Suppressor macrophage treated with lipopolysaccharide for 1 hour (primary cell): ENCODE results near the gene LBR.

Source experiments
- DNase-seq, 3 donors: peaks; one replicate each; pipeline ENCODE4 v3.0.0-alpha.2; 2020 to 2022

LBR gene

DNA sequence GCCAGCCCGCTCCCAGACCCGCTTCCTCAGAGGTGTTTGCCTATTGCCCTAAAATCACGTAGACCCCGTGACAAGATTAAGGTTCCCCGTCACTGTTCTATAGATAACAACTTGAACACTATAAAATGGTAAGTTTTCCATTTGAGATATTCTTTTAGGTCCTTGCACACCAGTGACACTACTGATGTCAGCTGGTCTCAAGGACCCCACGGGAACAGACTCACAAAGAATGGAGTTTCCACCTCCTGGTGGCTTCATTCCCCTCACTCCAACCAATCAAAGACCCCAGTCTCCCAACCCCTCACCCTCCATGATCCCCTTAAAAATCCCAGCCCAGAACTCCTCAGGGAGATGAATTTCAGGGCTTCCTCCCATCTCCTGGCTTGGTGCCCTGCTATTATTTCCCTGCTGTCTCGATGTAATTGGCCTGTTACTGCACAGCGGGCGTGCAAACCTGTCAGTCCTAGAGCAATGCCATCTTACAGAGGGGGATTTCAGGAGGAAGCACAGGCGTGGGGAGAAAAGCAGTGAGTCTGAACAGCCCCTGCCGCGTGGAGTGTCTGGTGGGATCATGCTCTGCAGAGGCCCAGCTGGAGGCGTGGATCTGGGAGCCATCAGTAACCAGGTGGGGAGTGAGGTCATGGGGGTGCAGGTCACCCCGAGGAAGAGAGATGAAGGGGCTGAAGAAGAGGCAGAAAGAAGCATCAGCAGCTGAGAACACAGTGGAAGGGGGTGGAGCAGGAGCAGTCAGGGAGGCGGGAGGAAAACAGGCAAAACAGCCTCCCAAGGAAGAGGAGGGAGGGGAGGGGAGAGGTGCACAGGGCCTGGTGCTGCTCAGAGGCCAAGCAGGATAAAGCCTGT, 35.1 kb upstream of the LBR start:
- no peak for DNase-seq

DNA sequence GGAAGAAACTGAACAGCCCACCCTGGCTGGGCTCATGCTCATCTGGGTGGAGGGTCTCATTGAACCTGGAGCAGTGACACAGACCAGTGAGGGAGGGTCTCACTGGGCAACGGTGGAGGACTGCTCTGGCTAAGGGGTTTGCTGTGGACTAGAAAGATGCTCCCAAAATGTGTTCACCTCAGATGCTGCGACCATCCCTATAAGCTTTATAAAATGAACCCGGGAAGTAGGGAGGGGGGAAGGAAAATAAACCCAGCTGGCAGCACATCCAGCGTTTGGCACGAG, 34.5 kb upstream of the LBR start:
- DNase-seq = no peak

DNA sequence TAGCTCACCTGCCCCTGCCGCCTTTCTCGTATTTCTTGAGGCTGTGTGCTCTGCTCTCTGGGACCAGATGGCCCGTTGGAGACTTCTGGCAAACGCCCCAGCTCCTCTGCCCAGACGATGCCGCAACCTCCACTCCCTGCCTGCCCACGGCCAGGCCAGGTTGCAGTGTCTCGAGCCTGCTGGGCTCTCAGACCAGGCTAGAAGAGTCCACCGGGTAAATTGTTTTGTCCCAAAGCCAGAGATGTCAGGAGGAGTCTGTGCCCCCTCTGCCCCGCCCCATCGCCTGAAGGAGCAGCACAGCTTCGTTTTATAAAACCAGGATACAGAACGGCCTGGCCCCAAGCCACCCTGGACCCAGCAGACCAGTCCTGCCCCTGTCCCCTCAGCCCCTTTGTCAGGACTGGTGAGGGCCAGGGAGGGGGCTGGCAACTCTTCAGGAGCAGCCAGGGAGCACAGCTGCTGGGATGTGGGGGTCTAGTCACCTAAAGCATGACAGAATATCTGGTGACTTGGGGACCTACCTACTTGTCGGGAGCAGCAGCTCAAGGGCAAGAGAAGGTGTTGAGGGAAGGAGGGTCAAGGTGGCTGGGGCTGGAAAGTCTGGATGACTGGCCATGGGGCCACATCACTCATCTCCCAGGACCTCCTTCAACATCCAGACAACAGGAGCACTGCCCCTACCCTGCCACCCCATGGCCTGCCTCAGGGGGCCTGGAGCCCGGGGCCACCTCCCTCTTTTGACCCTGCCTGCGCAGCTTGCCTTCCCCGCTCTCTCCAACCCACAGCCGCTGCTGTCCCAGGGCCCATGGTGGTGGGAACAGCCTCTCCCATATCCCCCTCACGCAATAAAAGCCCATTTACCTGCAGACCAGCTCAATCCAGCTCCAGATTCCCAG, 33.9 kb upstream of the LBR start:
- no peak for DNase-seq

DNA sequence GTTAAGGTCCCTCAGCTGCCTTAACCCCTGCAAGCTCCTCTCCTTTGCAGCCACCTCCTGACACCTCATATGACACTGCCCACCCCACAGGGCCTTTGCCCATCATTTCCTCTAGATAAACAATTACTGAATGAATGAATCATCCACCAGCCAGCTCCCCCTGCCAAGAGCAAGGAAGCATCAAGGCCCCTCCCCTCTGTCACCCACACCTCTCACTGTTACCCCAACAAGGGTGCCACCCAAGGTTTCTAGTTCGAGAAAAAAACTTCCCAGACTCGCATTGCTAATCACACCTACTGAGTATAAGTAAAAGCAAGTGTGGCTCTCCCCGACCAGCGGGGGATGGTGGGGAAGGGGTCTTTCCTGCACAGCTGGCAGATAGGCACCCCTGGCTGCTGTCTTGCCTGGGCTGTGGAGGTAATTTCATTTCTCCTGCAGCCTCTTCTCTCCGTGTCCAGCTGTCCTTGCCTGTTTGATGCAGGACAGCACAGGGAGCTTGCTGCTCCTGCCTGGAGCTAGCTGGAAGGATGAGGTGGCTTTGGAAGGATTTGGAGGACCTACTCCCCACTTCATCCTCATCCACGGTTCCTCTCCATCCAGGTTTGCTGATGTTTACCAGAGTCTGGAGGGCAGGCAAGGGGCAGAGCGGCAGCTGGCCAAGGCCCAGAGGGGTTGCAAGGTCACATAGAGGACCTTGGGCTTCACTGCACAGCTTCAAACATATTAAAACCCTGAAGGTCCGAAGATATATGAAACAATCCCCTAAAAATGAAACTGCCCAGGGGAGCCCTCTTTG, 33.1 kb upstream of the LBR start:
- DNase-seq = peak; percentile 54 to 63 (median 61)

DNA sequence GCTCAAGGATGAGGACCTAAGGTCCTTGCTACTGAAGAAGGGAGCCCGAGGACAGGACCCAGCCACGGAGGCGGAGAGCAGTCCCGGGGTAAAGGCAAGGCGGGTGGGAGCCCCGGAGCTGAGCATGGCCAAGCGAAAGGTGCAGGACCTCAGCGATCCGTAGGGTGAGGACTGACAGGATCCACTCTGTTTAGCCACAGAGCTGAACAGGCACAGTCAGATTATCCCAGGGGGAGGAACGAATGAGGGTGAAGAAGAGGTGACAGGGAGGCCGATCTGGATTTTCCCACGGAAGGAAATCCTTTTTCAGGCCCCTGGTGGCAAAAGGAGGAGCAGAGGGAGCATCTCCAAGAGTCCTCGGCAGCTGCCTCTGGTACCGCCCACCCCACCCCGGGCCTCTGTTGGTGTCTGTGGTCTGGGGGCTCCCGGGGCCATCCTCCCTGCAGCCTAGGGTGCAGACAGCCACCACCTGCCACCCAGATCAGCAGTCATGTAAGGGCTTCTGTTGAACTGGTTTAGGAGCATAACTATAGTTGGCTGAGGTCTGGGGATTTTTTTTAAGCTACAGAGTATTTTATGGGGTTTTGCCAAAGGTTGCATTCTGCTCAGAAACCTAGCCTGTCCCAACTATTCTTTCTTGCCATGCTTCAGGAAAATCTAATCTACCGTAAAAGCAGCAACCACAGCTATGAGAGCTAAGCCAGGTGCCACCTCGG, 32.3 kb upstream of the LBR start:
- DNase-seq = no peak

DNA sequence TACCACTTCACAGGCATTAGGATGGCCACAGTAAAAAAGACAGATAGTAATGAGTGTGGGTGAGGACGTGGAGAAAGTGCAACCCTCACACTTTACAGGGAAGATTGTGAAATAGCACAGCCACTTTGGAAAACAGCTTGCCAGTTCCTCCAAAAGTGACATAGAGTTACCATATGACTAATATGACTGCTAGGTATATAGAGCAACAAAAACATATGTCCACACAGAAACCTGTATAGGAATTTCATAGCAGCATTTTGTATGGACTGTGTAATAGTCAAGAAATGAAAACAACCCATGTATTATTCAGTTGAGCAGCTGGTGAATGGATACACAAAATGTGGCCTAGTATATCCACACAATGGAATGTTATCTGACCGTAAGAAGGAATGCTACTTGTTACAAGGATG, 30.4 kb upstream of the LBR start:
- peak; percentile 60 to 79 (median 79) for DNase-seq

DNA sequence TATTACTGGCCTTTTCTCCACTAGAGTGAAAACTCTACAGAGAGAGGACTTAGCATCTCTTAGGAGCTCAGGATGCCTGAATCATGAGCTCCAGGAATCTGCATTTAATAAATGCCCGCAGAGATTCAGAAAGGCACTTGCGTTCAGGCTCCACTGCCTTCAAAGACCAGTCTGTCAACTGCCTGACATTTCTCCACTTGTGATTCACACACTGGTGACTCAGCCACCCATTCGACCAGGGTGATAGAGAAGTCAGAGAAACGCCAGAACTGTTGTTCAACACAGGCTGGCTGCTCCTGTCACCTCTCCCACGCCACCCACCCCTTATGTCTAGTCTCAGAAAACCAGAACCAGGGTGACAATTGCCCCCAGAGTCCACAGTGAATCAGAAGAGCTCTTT, 26.9 kb upstream of the LBR start:
- DNase-seq = peak; percentile 96 to 98 (median 97)

DNA sequence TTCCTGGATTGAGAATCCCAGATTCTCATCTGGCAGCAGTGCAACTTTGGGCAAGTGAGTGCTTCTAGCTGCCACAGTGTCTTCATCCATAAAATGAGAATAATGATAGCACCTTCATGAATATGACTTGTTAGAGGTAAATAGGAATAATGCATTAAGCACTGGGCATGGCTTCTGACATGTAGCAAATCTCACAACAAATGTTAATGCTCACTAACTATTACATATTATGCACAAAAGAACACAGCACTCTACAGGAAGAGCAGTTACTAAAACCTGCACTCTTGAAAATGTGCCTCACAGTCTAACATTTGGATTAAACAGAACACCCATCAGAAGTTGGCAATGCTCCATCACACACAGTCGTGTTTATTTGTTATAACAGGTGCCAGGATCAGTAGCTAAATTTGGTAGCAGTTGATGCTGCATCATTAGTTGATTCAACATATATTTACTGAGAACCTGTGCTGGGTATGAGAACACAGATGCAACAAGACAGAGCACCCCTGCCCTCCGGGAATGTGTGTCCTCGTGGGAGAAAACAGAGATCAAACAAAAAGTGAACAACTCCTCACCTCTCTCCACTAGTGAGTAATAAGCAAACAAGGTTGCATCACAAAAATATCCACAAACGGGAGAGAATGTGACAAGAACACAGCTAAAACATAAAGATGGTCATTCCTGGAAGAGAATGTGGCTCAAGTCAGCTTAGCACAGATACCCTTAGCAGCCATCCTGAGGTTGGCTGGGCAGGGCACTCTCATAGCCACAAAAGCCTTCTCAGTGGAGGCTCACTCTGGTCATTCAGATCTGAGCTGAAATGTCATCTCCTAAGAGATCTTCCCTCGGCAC, 26.2 kb upstream of the LBR start:
- no peak for DNase-seq

DNA sequence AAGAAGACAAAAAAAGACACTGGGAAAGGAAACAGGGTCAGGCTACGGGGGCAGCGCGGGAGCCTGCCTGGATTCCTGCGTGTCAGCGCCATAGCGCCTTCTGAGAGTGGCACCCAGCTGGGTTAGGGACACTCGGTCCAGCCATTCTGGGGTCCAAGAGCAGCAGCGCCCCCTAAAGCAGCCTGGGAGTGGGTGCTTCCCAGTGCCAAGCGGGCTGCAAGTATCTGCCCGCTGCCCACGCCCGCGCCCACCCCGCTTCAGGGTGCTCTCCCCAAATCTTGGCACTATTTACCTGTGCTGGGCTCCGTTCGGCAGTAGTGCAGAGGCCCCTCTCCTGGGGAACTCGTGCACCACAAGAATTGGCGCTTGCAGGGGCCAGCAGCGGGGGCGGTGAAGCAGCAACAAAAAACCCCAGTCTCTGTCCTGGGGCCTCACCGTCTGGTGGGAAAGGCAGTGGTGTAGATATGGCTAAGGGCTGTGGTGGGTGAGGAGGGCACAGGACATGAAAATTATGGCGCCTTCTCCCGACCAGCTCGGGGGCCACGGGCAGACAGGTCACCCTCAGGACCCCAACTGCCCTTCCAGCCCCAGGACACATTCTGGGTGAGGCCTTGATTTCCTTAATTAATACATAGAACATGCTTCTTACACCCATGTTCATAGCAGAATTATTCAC, 24.1 kb upstream of the LBR start:
- DNase-seq = no peak

DNA sequence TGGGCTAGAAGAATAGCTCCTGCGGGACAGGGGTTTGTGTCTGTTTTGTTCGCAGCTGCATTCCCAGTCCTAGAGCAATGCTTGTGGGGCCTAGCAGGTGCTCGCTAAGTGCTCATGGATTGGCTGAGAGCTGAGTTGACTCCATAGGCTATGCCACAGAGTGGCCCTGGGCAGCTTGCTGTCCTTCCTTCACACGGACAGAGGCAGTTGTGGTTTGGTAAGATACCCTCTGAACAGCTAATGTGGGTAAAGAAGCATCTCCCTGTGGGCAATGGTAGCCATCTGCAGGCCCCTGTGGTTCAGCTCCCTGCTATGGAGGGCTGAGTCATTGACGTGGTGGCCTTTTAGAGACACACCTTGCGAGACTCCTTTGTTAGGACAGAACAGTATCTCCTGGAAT, 23.5 kb upstream of the LBR start:
- no peak for DNase-seq

DNA sequence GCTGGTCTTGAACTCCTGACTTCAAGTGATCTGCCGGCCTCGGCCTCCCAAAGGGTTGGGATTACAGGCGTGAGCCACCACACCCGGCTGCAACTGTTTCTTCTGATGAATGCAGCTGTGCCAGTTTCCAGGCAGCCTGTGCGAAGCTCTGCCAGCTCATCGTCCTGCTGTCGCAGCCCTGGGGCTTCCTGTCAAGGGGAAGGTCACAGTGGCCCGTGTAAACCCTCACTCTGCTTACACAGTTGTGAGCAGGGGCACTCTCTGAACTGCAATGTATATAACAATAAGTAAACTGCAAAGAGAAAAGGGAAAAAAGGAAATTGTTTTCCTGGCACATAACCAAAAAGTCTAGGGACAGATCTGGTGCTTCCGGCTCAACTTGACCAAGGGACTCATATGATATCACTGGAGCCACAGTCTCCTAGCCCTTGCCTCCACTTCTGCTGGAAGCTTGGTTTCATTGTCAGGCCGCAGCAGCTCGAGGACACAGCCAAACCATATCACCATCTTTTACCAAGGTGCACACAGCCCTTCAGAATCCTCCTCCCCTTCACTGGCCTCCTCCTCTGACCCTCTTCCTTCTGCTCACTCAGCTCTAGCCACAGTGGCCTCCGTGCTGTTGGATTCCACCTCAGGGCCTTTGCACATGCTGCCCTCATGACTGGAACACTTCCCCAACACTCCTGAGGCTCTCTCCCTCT, 22.8 kb upstream of the LBR start:
- DNase-seq = peak; percentile 75 to 80 (median 75)

DNA sequence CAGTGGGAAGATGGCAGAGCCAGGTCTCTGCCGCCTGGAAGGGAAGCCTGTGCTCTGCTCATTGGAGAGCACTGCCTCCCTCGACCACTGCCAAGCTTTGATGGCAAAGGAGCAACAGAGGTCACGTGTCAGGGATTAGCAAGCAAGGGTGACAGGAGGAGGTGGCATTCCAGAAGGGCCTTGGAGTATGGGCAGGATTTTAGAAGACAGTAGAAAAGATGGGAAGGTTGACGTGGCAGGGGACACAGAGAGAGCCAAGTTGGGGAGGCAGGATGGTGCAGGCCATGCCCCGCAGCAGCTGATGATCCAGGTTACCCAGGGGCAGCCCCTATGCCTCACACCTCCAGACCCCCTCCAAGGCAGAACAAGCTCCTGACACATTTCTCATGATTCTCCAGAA, 21.9 kb upstream of the LBR start:
- DNase-seq = no peak

DNA sequence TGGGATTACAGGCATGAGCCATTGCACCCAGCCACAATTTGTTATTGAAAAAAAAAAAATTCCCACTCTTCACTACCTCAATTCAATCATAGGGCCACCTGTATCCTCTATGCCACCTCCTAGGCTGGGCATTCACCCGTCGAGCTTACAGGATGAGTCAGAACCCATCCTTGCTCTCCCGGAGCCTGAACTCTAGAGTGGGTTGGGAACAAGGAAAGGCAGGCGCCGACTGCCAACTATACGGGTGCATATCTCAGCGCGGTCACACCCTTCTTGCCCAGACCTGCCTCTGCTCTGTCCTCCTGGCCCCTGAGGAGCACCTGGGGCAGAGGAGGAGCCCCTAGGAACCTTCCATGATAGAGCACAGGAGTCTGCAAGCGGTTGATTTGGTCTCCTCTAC, 21.4 kb upstream of the LBR start:
- DNase-seq = no peak

DNA sequence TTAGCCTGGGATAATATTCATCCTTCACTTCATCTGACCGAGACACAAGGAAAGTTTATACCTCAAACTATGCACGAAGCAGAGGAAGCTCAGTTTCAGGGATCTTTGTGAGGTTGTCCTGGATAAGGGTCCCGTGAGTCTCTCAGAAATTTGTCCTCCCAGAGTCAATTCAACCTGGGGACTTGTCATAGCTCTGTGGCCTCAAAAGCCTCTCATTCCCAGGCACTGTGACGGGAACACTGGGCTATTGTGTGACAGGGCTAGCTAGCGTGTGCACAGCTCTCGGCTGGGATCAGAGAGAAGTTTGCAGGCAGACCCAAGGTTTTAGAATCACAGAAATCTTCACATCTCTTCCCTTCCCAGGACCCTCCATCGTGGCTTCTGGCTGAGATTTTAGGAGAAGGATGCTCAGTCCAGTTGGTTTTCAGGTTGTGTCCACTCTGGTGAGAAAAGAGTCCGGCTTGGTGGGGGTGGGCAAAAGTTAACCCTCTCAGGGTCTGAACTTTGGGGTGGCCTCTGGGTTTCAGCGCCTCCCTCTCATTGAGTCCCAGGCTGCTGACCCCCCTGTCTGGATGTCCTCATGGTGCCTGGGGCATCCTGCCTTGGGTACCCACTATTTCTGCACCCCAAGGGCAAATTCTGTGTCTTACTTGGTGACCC, 20.4 kb upstream of the LBR start:
- DNase-seq = no peak

DNA sequence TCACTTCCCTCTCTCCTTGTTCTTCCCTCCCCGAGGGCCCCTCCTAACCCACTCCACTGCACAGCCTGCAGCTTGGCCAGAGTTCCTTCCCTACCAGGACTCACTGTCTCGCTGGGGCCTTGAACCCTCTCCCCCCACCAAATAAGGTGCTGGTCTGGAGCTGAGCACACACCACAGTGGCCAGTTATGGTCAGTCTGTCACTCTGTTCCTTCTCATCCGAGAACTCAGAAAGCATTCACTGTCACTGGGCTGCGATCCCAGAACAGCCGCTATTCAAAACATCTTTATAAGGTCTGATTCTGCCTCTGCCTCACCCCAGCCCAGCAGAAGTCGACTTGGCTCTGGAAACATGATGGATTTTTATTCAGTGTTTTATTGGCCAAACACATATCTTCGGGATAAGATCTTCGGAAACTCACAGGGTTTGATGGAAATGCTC, 19.8 kb upstream of the LBR start:
- DNase-seq = peak in 1 of 3 donors; percentile 38

DNA sequence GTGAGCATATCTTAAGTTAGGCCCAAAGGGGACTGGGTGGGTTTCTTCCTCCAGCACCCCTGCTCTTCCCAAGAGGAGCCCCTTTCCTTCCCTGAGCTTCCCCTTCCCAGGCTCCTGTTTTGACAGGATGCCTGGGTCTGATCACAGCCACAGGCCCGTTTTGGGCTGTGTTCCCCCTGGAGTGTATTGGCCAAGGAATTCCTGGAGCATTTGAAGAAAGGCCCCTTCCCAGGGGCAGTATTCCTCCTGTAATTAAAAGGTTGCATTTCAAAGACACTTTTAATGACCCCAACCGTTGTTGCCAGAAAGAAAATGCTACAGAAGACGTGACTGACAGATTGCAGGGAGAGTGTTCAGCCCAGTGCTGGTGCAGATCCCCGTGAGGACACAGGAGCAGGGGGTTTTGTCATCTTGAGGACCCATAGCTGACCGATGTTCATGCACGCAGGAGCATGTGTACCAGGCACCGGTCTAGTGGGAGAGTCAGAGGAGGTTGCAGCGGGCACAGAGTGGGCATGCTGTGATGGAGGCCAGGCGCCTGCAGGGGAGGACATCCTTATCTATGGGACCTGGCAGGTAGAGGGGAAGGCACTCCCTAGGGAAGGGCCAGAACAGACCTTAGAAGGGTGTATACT, 19.3 kb upstream of the LBR start:
- no peak for DNase-seq

DNA sequence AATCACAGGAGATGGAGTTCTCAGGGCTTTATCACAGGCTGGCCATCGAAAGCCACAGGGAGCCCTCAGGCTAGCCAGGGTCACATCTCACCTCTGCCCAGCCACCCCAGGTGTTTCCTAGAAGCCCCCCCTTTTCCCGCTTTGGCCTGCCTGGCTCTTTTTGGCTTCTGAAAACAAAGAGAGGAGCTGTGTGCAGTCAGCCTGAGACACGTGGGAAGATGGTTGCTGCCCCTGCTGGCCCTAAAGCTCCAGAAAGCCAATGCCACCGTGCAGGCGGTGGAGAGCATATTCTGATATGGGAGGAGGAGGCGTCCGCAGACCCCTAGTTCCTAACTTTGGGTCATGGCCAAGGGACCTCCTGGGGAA, 18.7 kb upstream of the LBR start:
- no peak for DNase-seq

DNA sequence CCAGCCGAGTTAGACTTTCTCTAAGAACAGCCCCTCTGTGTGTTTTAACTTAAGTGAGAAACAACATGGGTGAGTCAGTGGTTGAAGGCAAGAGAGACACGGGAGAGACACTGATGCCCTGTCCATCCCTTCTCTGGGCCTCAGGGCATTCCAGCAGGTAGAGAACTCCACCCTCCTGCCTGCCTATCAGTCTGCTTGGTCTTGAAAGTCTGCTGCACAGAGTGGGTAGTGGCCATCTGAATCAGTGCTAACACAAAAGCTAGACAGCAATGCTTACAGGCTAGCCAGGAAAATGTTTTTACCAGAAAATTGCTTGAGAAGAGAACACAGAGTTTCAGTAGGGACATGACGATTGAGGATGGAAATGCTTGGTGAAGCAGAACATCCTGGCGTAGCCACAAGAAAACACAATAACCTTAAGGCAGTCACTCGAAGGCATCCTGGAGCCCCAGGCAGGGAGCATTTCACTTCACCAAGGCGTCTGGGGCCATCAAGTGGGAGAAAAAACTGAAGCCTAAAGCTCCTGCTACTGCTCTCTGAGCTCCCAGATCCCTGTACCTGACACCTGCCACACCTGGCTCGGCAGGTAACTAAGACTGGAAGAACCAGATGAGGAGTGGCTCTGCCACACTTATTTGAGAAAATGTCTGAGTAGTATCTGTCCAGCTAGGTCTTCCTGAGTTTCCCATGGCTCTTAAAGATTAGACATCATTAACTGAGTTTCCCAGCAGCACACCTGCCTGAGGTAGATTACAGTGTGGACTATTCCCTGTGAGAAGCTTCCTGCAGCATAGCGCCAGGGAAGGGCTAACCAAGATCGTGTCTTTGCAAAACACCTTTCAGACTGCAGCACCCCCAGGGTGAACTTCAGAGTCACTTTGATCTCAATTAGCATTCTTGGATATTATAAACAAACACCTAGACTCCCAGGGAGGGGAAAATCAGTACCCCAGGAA, 18.1 kb upstream of the LBR start:
- no peak for DNase-seq
